Type B pancreatic cell (in vitro differentiated cells): Measurements from ENCODE around the gene DPAGT1. TPM values are rescaled to one million over a fixed set of nuclear protein-coding genes. Genes with fewer than 3 reads are reported as not detected.

Source experiments
- DNase-seq: peaks from one replicate; pipeline ENCODE4 v3.0.0; 2021; ENCODE audit warnings: mixed read lengths; ENCODE audit not compliant: unreplicated experiment; ENCODE audit errors: extremely low spot score
- H3K27ac Mint-ChIP-seq: 2 replicates; pipeline ENCODE4 v1.8.0; 2021; ENCODE audit warnings: mild to moderate bottlenecking, mixed read lengths
- H3K27me3 Mint-ChIP-seq: 2 replicates; pipeline ENCODE4 v1.8.0; 2021; ENCODE audit warnings: mixed read lengths
- H3K36me3 Mint-ChIP-seq: 2 replicates; pipeline ENCODE4 v1.8.0; 2021; ENCODE audit warnings: mixed read lengths
- H3K4me1 Mint-ChIP-seq: one replicate; pipeline ENCODE4 v1.8.0; 2021; ENCODE audit warnings: mixed read lengths; ENCODE audit not compliant: unreplicated experiment
- H3K4me3 Mint-ChIP-seq: 2 replicates; pipeline ENCODE4 v1.8.0; 2021; ENCODE audit warnings: mild to moderate bottlenecking, mixed read lengths
- H3K9me3 Mint-ChIP-seq: 2 replicates; pipeline ENCODE4 v1.8.0; 2021; ENCODE audit warnings: mixed read lengths
- CTCF ChIP-seq: fragments of 200-600 bp; sonication (generic); conservative IDR thresholded peaks from 2 replicates; pipeline ENCODE4 v1.5.0; 2021; ENCODE audit warnings: antibody characterized with exemption, mild to moderate bottlenecking
- total RNA-seq: library from RNA; stranded (reverse); gene quantifications from 2 replicates; pipeline ENCODE4 v1.2.1, GENCODE V29; 2021; ENCODE audit warnings: low replicate concordance

Gene DPAGT1
- total RNA-seq, 1 donor from 2014 or later: 62.1 TPM

- Mint-ChIP-seq H3K9me3 (no peaks in the 10 kb centered on the region), H3K36me3 (peaks cover 33% of the 10 kb centered on the region), H3K27ac (peak overlapping the region; percentile 76), H3K27me3 (no peaks in the 10 kb centered on the region), H3K4me1 (peaks cover 29% of the 10 kb centered on the region), H3K4me3 (peak overlapping the region; percentile 93)
- TF ChIP-seq CTCF: peak; percentile 47
- peak; percentile 98 for DNase-seq
Measured at GRCh38 chr11:119095066-119095880, 6.4 kb downstream of the DPAGT1 start.

- peaks cover 26% of the 10 kb centered on the region for H3K4me1 Mint-ChIP-seq
- no peak for DNase-seq
- H3K27me3 Mint-ChIP-seq: no peaks in the 10 kb centered on the region
- TF ChIP-seq CTCF: peak; percentile 76
- peak overlapping the region; percentile 93 for H3K4me3 Mint-ChIP-seq
- peak overlapping the region; percentile 76 for H3K27ac Mint-ChIP-seq
- no peaks in the 10 kb centered on the region for H3K9me3 Mint-ChIP-seq
- peaks cover 33% of the 10 kb centered on the region for H3K36me3 Mint-ChIP-seq
Measured at GRCh38 chr11:119094816-119095065, 6.9 kb downstream of the DPAGT1 start.

GRCh38 chr11:119093942-119094815 lies 7.5 kb downstream of the DPAGT1 start:
- no peak for TF ChIP-seq CTCF
- no peaks in the 10 kb centered on the region for H3K27me3 Mint-ChIP-seq
- H3K9me3 Mint-ChIP-seq: no peaks in the 10 kb centered on the region
- DNase-seq: no peak
- H3K27ac Mint-ChIP-seq: peak overlapping the region; percentile 89
- peaks cover 33% of the 10 kb centered on the region for H3K36me3 Mint-ChIP-seq
- peaks cover 25% of the 10 kb centered on the region for H3K4me1 Mint-ChIP-seq
- H3K4me3 Mint-ChIP-seq: peak overlapping the region; percentile 94

- Mint-ChIP-seq H3K27me3 (no peaks in the 10 kb centered on the region), H3K9me3 (no peaks in the 10 kb centered on the region), H3K27ac (peak overlapping the region; percentile 89), H3K36me3 (peaks cover 25% of the 10 kb centered on the region), H3K4me3 (peak overlapping the region; percentile 94), H3K4me1 (peaks cover 25% of the 10 kb centered on the region)
- TF ChIP-seq CTCF: no peak
- DNase-seq: no peak
Measured at GRCh38 chr11:119092880-119093842, 8.5 kb downstream of the DPAGT1 start.
